Neural cell (in vitro differentiated cells): ENCODE data around the gene SSR3. TPM values are rescaled to one million over a fixed set of nuclear protein-coding genes. Genes with fewer than 3 reads are reported as not detected.

ENCODE experiments used
- H2AFZ ChIP-seq: fragments of 200-600, 300-800 bp; sonication (generic), shearing (Covaris generic); 2 replicates; pipeline ENCODE4 v1.6.0; 2014; ENCODE audit warnings: low read depth, mild to moderate bottlenecking, antibody characterized with exemption, low read length, moderate library complexity
- H3F3A ChIP-seq: fragments of 200-600 bp; shearing (Covaris generic); 2 replicates; pipeline ENCODE4 v1.6.1; 2016; ENCODE audit warnings: mild to moderate bottlenecking, moderate library complexity, mixed read lengths, antibody characterized with exemption, low read length; ENCODE audit not compliant: insufficient read depth, poor library complexity, severe bottlenecking
- H3K27ac ChIP-seq: fragments of 200-600, 300-800 bp; sonication (generic), shearing (Covaris generic); 2 replicates; pipeline ENCODE4 v1.5.1; 2014; ENCODE audit warnings: mild to moderate bottlenecking, low read length, moderate library complexity
- H3K27me3 ChIP-seq: fragments of 300-800, 200-600 bp; sonication (generic), shearing (Covaris generic); 2 replicates; pipeline ENCODE4 v1.6.0; 2014; ENCODE audit warnings: mild to moderate bottlenecking, low read depth, low read length, moderate library complexity; ENCODE audit not compliant: insufficient read depth
- H3K36me3 ChIP-seq: fragments of 300-800, 200-600 bp; sonication (generic), shearing (Covaris generic); 2 replicates; pipeline ENCODE4 v1.5.1; 2014; ENCODE audit warnings: mild to moderate bottlenecking, antibody characterized with exemption, low read length, moderate library complexity; ENCODE audit not compliant: insufficient read depth
- H3K4me2 ChIP-seq: fragments of 300-800, 200-600 bp; sonication (generic), shearing (Covaris generic); 2 replicates; pipeline ENCODE4 v1.6.0; 2014; ENCODE audit warnings: mild to moderate bottlenecking, low read length
- H3K4me3 ChIP-seq: fragments of 300-800, 200-600 bp; sonication (generic), shearing (Covaris generic); 2 replicates; pipeline ENCODE4 v1.5.1; 2014; ENCODE audit warnings: mild to moderate bottlenecking, low read length, moderate library complexity
- H3K79me2 ChIP-seq: fragments of 200-600 bp; shearing (Covaris generic); replicated peaks from 2 replicates; pipeline ENCODE4 v1.6.0; 2014; ENCODE audit warnings: mild to moderate bottlenecking, low read length, moderate library complexity; ENCODE audit not compliant: insufficient read depth
- H3K9ac ChIP-seq: fragments of 300-800, 200-600 bp; sonication (generic), shearing (Covaris generic); 2 replicates; pipeline ENCODE4 v1.6.1; 2016; ENCODE audit warnings: mild to moderate bottlenecking, low read length, mixed read lengths
- H3K9me2 ChIP-seq: fragments of 200-600 bp; shearing (Covaris generic); 2 replicates; pipeline ENCODE4 v1.6.1; 2016; ENCODE audit warnings: mild to moderate bottlenecking, low read length, mixed read lengths; ENCODE audit not compliant: insufficient read depth
- H3K9me3 ChIP-seq: fragments of 200-600, 300-800 bp; sonication (generic), shearing (Covaris generic); 2 replicates; pipeline ENCODE4 v1.6.1; 2016; ENCODE audit warnings: mild to moderate bottlenecking, mixed run types, low read length, moderate library complexity, mixed read lengths
- H4K20me1 ChIP-seq: fragments of 200-600 bp; shearing (Covaris generic); 2 replicates; pipeline ENCODE4 v1.6.1; 2016; ENCODE audit warnings: mild to moderate bottlenecking, mixed run types; ENCODE audit not compliant: insufficient read depth
- CTCF ChIP-seq: fragments of 450-650 bp; IDR thresholded peaks from 2 replicates; pipeline ENCODE4 v1.5.1; 2014; ENCODE audit warnings: antibody characterized with exemption, mild to moderate bottlenecking, moderate library complexity; ENCODE audit not compliant: poor library complexity, severe bottlenecking
- EP300 ChIP-seq: fragments of 450-650 bp; conservative IDR thresholded peaks from 2 replicates; pipeline ENCODE4 v1.6.1; 2014; ENCODE audit warnings: antibody characterized with exemption, mild to moderate bottlenecking, moderate library complexity; ENCODE audit not compliant: poor library complexity, severe bottlenecking
- EZH2 ChIP-seq: fragments of 200-600, 300-800 bp; shearing (Covaris generic), sonication (generic); IDR thresholded peaks from 2 replicates; pipeline ENCODE4 v1.6.1; 2014; ENCODE audit warnings: antibody characterized with exemption, low read length, borderline replicate concordance, mild to moderate bottlenecking; ENCODE audit not compliant: insufficient read depth, poor library complexity, severe bottlenecking
- MXI1 ChIP-seq: fragments of 450-650 bp; conservative IDR thresholded peaks from 2 replicates; pipeline ENCODE4 v1.6.1; 2014; ENCODE audit warnings: antibody characterized with exemption, mild to moderate bottlenecking; ENCODE audit not compliant: poor library complexity, severe bottlenecking
- POLR2AphosphoS5 ChIP-seq: IDR thresholded peaks from 2 replicates; pipeline ENCODE4 v1.6.1; 2012
- RAD21 ChIP-seq: fragments of 450-650 bp; conservative IDR thresholded peaks from 2 replicates; pipeline ENCODE4 v1.6.1; 2014; ENCODE audit warnings: antibody characterized with exemption, mild to moderate bottlenecking, moderate library complexity
- SMC3 ChIP-seq: fragments of 450-650 bp; conservative IDR thresholded peaks from 2 replicates; pipeline ENCODE4 v1.6.1; 2014; ENCODE audit warnings: antibody characterized with exemption, mild to moderate bottlenecking, moderate library complexity; ENCODE audit not compliant: poor library complexity
- TAF1 ChIP-seq: IDR thresholded peaks from 2 replicates; pipeline ENCODE4 v1.6.1; 2012; ENCODE audit warnings: low read depth
- polyA plus RNA-seq: library from polyadenylated mRNA; depleted of rRNA; stranded (reverse); fragments of >200 nt; gene quantifications from 2 replicates; pipeline ENCODE4 v1.2.3, GENCODE V29; 2014
- TF ChIP-seq, protein P1 (sequence below): IDR thresholded peaks from 2 replicates; pipeline ENCODE4 v1.6.1; 2012; ENCODE audit warnings: borderline replicate concordance

SSR3 gene
- polyA plus RNA-seq, 1 donor from 2014 or later, result 85.6 TPM

GRCh38 chr3:156516961-156517360, 38.0 kb downstream of the SSR3 start:
- no peaks in the 10 kb centered on the region for H3K36me3 ChIP-seq
- no peaks in the 10 kb centered on the region for H3F3A ChIP-seq
- H3K4me3 ChIP-seq, result no peak overlapping the region
- no peaks in the 10 kb centered on the region for H3K79me2 ChIP-seq
- no peaks in the 10 kb centered on the region for H4K20me1 ChIP-seq
- TF ChIP-seq SMC3, result no peak
- TF ChIP-seq, protein P1, sequence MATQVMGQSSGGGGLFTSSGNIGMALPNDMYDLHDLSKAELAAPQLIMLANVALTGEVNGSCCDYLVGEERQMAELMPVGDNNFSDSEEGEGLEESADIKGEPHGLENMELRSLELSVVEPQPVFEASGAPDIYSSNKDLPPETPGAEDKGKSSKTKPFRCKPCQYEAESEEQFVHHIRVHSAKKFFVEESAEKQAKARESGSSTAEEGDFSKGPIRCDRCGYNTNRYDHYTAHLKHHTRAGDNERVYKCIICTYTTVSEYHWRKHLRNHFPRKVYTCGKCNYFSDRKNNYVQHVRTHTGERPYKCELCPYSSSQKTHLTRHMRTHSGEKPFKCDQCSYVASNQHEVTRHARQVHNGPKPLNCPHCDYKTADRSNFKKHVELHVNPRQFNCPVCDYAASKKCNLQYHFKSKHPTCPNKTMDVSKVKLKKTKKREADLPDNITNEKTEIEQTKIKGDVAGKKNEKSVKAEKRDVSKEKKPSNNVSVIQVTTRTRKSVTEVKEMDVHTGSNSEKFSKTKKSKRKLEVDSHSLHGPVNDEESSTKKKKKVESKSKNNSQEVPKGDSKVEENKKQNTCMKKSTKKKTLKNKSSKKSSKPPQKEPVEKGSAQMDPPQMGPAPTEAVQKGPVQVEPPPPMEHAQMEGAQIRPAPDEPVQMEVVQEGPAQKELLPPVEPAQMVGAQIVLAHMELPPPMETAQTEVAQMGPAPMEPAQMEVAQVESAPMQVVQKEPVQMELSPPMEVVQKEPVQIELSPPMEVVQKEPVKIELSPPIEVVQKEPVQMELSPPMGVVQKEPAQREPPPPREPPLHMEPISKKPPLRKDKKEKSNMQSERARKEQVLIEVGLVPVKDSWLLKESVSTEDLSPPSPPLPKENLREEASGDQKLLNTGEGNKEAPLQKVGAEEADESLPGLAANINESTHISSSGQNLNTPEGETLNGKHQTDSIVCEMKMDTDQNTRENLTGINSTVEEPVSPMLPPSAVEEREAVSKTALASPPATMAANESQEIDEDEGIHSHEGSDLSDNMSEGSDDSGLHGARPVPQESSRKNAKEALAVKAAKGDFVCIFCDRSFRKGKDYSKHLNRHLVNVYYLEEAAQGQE, result no peak
- no peak for TF ChIP-seq RAD21
- TF ChIP-seq TAF1, result no peak
- no peak for TF ChIP-seq MXI1
- no peak for TF ChIP-seq POLR2AphosphoS5
- TF ChIP-seq EP300, result no peak
- TF ChIP-seq CTCF, result no peak
- no peak for TF ChIP-seq EZH2
- H2AFZ ChIP-seq, result no peak overlapping the region
- no peak overlapping the region for H3K27ac ChIP-seq
- no peaks in the 10 kb centered on the region for H3K27me3 ChIP-seq
- H3K9me2 ChIP-seq, result no peaks in the 10 kb centered on the region
- no peaks in the 10 kb centered on the region for H3K9me3 ChIP-seq
- H3K9ac ChIP-seq, result no peak overlapping the region
- H3K4me2 ChIP-seq, result no peak overlapping the region

DNA sequence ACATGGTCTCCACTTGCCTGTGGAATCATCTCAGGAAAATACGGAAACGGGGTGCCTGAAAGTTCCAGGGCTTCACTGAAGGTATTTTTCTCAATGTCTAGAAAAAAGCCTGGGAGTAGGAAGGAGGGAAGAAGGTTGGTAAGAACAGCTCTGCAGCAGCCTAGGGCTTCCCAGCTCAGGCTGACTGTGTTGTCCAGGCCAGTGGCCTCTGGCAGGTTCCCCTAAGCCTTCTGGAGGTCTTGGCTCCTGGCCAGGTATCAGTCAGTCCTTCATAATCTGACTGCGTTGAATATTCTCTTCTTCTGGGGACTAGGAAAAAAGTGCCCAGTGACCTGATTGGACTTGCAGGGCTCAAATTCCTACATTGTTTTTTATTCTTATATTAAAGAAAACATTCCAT, 38.6 kb downstream of the SSR3 start:
- H3K4me2 ChIP-seq, result no peak overlapping the region
- H3K9ac ChIP-seq, result no peak overlapping the region
- H3K4me3 ChIP-seq, result no peak overlapping the region
- H3K27ac ChIP-seq, result no peak overlapping the region
- no peaks in the 10 kb centered on the region for H3K36me3 ChIP-seq
- H4K20me1 ChIP-seq, result no peaks in the 10 kb centered on the region
- H3K9me3 ChIP-seq, result no peaks in the 10 kb centered on the region
- no peaks in the 10 kb centered on the region for H3F3A ChIP-seq
- H3K27me3 ChIP-seq, result no peaks in the 10 kb centered on the region
- H3K9me2 ChIP-seq, result no peaks in the 10 kb centered on the region
- H3K79me2 ChIP-seq, result no peaks in the 10 kb centered on the region
- H2AFZ ChIP-seq, result no peak overlapping the region
- TF ChIP-seq SMC3 (no peak), EZH2 (no peak), RAD21 (no peak), EP300 (no peak), POLR2AphosphoS5 (no peak), TAF1 (no peak)

DNA sequence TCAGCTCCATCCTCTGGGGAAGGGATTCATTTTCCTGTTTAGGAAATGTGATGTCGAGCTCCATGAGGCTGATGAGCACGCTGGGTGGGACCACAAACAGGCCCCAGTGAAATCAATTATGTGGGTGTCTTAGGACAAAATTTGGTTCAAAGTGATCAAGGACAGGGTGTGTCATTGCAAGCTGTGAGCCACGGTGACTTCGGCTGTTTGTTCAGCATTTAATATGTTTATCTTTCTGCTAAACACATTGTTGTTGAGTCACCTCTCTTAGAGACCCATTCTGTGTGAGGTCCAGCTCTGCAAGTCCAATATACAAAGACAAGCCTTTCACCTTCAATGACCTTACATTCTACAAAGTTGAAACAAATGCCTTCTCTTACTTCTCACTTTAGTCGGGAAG, 41.3 kb downstream of the SSR3 start:
- H3K79me2 ChIP-seq, result no peaks in the 10 kb centered on the region
- H3K27me3 ChIP-seq, result no peaks in the 10 kb centered on the region
- H4K20me1 ChIP-seq, result no peaks in the 10 kb centered on the region
- H3K9me3 ChIP-seq, result no peaks in the 10 kb centered on the region
- no peaks in the 10 kb centered on the region for H3K36me3 ChIP-seq
- H3K4me3 ChIP-seq, result no peak overlapping the region
- no peaks in the 10 kb centered on the region for H3F3A ChIP-seq
- no peaks in the 10 kb centered on the region for H3K9me2 ChIP-seq
- no peak overlapping the region for H3K27ac ChIP-seq
- H3K9ac ChIP-seq, result no peak overlapping the region
- no peak overlapping the region for H2AFZ ChIP-seq
- TF ChIP-seq POLR2AphosphoS5, result no peak
- TF ChIP-seq EP300, result no peak
- TF ChIP-seq, protein P1, result no peak
- TF ChIP-seq SMC3, result no peak
- TF ChIP-seq TAF1, result no peak
- TF ChIP-seq MXI1, result no peak
- TF ChIP-seq EZH2, result no peak
- TF ChIP-seq CTCF, result no peak
- no peak overlapping the region for H3K4me2 ChIP-seq
